ENCODE results near the gene MYCT1. TPM values are rescaled to one million over a fixed set of nuclear protein-coding genes. Genes with fewer than 3 reads are reported as not detected.
A peak's percentile ranks its signal among the peaks of the same experiment; 100 is the strongest.

Gene MYCT1
- total RNA-seq, 1 experiment from 2014 or later, result 2.9 TPM

DNA sequence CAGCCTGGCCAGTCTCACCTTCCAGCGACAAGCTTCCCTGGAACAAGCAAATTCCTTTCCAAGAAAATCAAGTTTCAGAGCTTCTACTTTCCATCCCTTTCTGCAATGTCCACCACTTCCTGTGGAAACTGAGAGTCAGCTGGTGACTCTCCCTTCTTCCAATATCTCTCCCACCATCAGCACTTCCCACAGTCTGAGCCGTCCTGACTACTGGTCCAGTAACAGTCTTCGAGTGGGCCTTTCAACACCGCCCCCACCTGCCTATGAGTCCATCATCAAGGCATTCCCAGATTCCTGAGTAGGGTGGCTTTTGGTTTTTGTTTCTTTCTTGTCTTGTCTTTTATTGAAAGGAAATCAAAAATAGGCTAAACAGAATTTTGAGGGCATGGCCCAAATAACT is 24.3 kb downstream of the MYCT1 start:
- peak; percentile 38 for DNase-seq (ENCODE audit: low spot score)

DNA sequence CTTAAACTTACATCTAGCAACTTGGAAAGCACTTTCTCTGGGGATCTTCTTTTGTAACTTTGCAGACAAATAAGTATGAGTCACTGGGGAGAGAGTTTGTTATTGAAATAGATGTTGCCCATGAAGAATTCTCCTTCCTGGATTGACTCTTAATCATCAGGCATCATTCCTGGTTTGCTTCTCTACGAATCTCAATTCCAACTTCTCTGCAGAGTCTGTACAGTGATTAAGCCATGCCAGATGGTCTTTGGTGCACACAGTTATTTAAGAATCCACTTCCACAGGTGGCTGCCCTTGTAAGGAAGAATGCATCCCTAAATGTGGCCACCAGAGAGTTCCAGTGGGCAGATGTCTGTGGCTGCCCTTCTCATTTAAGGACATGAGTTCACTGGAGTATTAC is 25.7 kb downstream of the MYCT1 start:
- peak; percentile 63 for DNase-seq (ENCODE audit: low spot score)

GRCh38 chr6:152726313-152726712 is 28.6 kb downstream of the MYCT1 start:
- no peak for DNase-seq (ENCODE audit: low spot score)

DNA sequence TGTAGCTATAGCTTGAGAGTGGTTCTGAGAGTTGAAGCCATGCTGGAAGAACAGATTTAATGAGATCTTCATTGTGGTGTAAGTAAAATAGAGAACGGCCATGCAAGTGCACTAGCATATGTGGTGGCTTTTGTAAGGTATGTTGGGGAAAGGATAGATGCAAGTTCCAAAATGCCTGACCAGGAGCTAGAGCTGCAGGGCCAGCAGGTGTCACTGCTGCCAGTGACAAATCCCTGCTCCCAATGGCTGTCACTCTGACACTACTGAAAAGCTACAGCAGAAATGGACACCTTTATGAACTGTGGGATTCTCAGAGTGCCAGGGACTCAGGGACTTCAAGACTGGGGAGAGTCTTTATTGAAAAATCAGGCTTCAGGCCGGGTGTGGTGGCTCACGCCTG is 29.8 kb downstream of the MYCT1 start:
- no peak for DNase-seq (ENCODE audit: low spot score)

- no peak for DNase-seq (ENCODE audit: low spot score)
Measured at GRCh38 chr6:152734630-152735029, 36.9 kb downstream of the MYCT1 start.

DNA sequence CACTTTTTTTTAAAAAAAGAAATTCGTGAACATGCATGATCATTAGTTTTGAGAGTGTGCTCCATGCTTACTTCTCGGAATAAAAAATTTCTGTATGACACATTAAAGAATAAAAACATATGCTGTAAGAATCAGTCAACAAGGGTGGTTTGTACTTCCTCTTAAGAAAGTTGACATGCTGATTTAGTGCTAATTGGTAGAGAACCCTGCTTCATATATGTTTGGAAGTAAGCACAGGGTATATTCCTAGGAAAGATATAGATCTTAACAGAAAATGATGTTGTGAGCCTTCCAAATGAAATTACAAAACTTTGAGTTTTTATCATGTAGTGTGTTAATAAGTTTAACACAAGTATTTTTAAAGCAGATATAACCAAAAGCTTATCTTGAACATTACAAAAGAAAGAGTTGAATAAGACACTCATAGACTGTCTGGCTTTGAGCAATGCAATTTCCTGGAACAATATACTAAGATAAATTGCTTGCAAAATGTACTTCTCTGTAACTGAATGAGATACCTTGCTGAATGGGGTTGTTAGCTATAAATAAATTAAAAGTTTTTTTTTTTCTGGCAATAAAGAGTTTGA is 39.1 kb downstream of the MYCT1 start:
- DNase-seq (ENCODE audit: low spot score), result no peak

DNA sequence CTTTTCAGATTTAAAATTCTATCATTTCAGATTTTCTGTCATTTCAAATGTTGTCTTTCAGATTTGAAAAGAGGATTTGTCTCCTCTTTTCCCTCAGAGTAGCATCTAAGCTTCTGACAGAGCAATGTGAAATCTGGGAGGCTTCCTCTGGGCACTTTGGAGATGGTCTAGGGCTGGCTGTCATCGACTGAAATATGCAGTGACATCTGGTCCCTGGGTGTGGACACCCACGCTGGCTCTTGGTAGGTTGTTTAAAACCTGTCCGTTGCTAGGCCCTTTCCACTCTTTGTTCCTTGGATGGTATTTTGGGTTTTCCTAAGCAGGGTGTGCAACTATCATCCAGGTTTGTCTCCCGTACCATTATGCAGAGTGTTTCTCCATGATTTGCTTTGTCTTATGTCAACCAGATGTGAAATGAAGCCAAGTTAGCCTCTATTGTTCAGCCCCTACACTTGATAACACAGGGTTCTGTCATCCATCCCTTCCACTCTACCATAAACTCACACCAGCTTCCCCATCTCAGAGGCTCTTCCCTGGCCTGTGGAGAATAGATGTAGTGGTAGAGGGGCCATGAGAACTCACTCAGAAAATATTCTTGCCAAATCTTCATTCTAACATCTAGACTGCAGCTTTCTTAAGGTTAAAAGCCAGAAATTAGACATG is 47.9 kb downstream of the MYCT1 start:
- DNase-seq (ENCODE audit: low spot score), result no peak

GRCh38 chr6:152746172-152746553 is 48.5 kb downstream of the MYCT1 start:
- DNase-seq (ENCODE audit: low spot score), result peak; percentile 77

DNA sequence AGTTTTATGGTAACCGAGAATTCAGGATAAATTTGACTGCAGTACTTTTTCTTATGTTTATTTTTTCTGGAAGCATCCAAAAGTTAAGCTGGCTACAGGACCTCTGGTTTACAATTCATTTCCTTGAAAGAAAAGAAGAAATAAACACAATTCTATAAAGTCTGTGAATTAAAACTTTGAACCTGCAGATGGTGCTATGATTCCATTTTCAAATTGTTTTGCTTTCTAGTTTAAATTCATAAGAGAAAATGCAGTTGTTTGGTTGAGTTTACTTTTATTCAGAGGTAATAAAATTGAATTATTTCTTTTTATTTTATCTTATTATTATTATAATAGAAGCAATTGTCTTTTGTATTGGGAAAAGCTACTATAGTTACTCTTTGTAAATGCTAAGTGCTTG is 51.1 kb downstream of the MYCT1 start:
- no peak for DNase-seq (ENCODE audit: low spot score)

DNA sequence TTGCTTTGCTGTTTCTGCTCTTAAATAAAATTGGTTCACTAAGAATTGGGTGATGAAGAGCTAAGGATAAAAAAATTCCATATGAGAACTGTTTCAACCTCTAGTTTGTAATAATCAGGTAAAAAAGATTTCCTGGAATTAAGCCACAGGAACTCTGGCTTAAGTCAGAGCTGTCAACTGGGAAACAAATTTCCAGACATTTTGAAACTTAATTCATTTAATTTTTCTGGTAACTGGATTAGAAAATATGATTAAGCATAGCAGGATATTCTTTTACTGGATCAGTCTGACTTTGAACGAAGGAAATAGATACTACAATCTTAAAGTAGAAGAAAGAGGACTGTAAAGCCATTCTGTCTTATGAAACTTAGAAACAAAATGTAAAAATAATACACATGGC is 51.6 kb downstream of the MYCT1 start:
- DNase-seq (ENCODE audit: low spot score), result no peak

- DNase-seq (ENCODE audit: low spot score), result peak; percentile 55
Measured at GRCh38 chr6:152750694-152751093, 53.0 kb downstream of the MYCT1 start, which contains the start of gene VIP. Gene VIP (plus strand): TSS chr6:152750797. CDS start chr6:152752178, 1,381 bp downstream.

DNA sequence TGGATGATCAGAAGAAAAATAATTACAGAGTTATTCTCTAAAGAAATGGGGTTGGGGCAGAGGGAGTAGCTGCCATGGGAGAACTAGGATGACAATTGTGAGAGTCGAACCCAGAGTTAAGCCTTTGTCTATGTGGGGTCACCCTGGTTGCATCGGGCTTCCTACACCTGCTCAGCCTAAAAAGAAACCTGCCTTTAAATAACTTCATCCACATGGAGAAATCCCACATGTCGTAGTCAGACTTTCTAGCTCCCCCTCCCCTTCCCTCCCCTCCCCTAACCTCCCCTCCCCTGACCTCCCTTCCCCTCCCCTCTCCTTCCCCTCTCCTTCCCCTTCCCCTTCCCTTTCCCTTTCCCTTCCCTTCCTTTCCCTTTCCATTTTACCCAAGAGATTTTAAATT is 67.6 kb downstream of the MYCT1 start:
- no peak for DNase-seq (ENCODE audit: low spot score)

DNA sequence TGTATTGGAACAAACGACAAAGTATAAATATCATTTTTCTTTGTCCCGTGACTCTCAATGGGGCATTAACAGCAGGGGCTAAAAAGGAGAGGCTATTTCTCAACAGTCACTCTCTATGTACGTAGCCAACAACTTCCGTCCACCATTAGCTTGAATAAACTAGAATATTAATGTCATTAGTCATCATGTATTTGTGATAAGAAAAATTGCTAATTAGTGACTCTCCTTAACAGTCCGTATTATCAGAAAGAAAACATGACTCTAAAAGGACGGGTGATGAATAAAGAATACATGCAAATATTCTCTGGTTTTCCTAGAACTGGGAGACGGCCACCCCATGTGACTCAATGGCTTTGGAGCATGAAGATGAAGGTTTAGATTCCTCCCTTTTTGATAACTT is 71.5 kb downstream of the MYCT1 start:
- DNase-seq (ENCODE audit: low spot score), result no peak

- no peak for DNase-seq (ENCODE audit: low spot score)
Measured at GRCh38 chr6:152769993-152770392, 72.3 kb downstream of the MYCT1 start.

- no peak for DNase-seq (ENCODE audit: low spot score)
Measured at GRCh38 chr6:152771061-152771687, 73.5 kb downstream of the MYCT1 start.

Other genes starting within 250 kb of the MYCT1 start
- gene SYNE1, start 60.5 kb upstream of the MYCT1 start, total RNA-seq (2014; rRNA removed; shearing (Covaris generic)), result 21.1 and 43.9 TPM in 2 replicates
- gene VIP, start 52.9 kb downstream of the MYCT1 start, total RNA-seq (2014; rRNA removed; shearing (Covaris generic)), result 0.93 and 0.96 TPM in 2 replicates